ENCODE measurements around the gene KANSL1. TPM values are rescaled to one million over a fixed set of nuclear protein-coding genes. Genes with fewer than 3 reads are reported as not detected.

Gene KANSL1
- total and polyA plus RNA-seq, 10 of the 15 experiments (the other 5 are each of a cell fraction or from before 2014, with no cell fraction given) = 4.7 to 60.6 (median 28.0) TPM

DNA sequence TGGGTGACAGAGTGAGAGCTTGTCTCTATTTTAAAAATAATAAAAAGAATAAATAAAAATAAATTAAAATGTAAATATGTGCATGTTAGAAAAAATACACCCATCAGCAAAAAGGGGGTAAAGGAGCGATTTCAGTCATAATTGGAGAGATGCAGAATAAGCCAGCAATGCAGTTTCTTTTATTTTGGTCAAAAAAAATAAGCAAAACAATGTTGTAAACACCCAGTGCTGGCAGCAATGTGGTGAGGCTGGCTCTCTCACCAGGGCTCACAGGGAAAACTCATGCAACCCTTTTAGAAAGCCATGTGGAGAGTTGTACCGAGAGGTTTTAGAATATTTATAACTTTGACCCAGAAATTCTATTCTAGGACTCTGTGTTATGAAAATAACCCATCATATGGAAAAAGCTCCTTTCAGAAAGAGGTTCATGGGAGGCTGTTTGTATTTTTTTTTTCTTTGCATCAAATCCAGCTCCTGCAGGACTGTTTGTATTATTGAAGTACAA, 185.7 kb downstream of the KANSL1 start:
- DNase-seq (ENCODE audit: low read depth, low spot score) (no peak), ATAC-seq (no peak), FAIRE-seq (no peak)
- Histone ChIP-seq H3K79me2 (ENCODE audit: control insufficient read depth, insufficient read depth, low read length) (no peaks in the 10 kb centered on the region), H4K20me1 (ENCODE audit: control insufficient read depth, insufficient read depth) (no peaks in the 10 kb centered on the region), H3K36me3 (ENCODE audit: control insufficient read depth in 2 of 2, insufficient read depth in 2 of 2, low read length in 1 of 2) (no peaks in the 10 kb centered on the region), H3K4me1 (ENCODE audit: control insufficient read depth, insufficient read depth, low read length) (no peaks in the 10 kb centered on the region), H3K27ac (ENCODE audit: control insufficient read depth, insufficient read depth) (no peak overlapping the region), H2AFZ (ENCODE audit: control insufficient read depth, low read depth, low read length) (no peak overlapping the region), H3K27me3 (replicated peaks in 1 of 2; ENCODE audit: control insufficient read depth in 2 of 2, insufficient read depth in 2 of 2, low read length in 1 of 2) (no peaks in the 10 kb centered on the region), H3K4me2 (ENCODE audit: control insufficient read depth, insufficient read depth) (no peak overlapping the region), H3K9me3 (replicated peaks; ENCODE audit: control insufficient read depth, insufficient read depth, low read length) (no peaks in the 10 kb centered on the region), H3K4me3 (no peak overlapping the region), H3K9ac (ENCODE audit: control insufficient read depth, insufficient read depth, low read length) (no peak overlapping the region)
- in situ Hi-C loops (cut with MboI) = no loop called here
- CTCF ChIA-PET = interaction anchor here (1.2 to 2.6 kb wide), 2 partner anchors 9 to 205 kb away, joined by 3 to 13 read pairs; no protein-coding TSS in a partner anchor
- POLR2A ChIA-PET = no interaction called here
- BruUV-seq (replicated peaks) = no TSS peak
- 34% methylated on average over 2 of the region's 2 CpGs for WGBS (ENCODE audit: insufficient coverage, insufficient replicate concordance, low lambda C conversion rate, missing lambda C conversion rate)
- intact Hi-C loops (cut with micrococcal nuclease; ENCODE audit: unreplicated experiment) = loop anchor here (5.0 kb wide), 1 partner anchor 35 kb away; no protein-coding TSS in a partner anchor
- SMC1A ChIA-PET (ENCODE audit: uncharacterized antibody, unreplicated experiment) = interaction anchor here (1.3 kb wide), 1 partner anchor 205 kb away, joined by 4 read pairs; no protein-coding TSS in a partner anchor
- RAD21 ChIA-PET (ENCODE audit: unreplicated experiment) = interaction anchor here (0.9 kb wide), 1 partner anchor 205 kb away, joined by 4 read pairs; no protein-coding TSS in a partner anchor
- TF ChIP-seq GATAD2B (conservative IDR thresholded peaks at IDR 0.05; ENCODE audit: low read depth) (no peak), RAD51 (IDR thresholded peaks at IDR 0.05) (no peak), SMAD1 (IDR thresholded peaks at IDR 0.05; ENCODE audit: low read depth, partially characterized antibody) (no peak), HCFC1 (IDR thresholded peaks at IDR 0.05; ENCODE audit: low read length) (no peak), SP1 (IDR thresholded peaks at IDR 0.05; ENCODE audit: low read depth, low read length) (no peak), BACH1 (IDR thresholded peaks at IDR 0.05; ENCODE audit: borderline replicate concordance) (no peak), YY1 (IDR thresholded peaks at IDR 0.05; ENCODE audit: low read depth, low read length) (no peak), MYC (IDR thresholded peaks at IDR 0.05; ENCODE audit: insufficient read depth, insufficient read length, insufficient replicate concordance, low read length, severe bottlenecking) (no peak), EZH2 (IDR thresholded peaks at IDR 0.05; ENCODE audit: borderline replicate concordance, control insufficient read depth, low read depth, low read length) (no peak), FOXM1 (IDR thresholded peaks at IDR 0.05; ENCODE audit: low read depth, low read length) (no peak)
- TF ChIP-seq, protein P1, sequence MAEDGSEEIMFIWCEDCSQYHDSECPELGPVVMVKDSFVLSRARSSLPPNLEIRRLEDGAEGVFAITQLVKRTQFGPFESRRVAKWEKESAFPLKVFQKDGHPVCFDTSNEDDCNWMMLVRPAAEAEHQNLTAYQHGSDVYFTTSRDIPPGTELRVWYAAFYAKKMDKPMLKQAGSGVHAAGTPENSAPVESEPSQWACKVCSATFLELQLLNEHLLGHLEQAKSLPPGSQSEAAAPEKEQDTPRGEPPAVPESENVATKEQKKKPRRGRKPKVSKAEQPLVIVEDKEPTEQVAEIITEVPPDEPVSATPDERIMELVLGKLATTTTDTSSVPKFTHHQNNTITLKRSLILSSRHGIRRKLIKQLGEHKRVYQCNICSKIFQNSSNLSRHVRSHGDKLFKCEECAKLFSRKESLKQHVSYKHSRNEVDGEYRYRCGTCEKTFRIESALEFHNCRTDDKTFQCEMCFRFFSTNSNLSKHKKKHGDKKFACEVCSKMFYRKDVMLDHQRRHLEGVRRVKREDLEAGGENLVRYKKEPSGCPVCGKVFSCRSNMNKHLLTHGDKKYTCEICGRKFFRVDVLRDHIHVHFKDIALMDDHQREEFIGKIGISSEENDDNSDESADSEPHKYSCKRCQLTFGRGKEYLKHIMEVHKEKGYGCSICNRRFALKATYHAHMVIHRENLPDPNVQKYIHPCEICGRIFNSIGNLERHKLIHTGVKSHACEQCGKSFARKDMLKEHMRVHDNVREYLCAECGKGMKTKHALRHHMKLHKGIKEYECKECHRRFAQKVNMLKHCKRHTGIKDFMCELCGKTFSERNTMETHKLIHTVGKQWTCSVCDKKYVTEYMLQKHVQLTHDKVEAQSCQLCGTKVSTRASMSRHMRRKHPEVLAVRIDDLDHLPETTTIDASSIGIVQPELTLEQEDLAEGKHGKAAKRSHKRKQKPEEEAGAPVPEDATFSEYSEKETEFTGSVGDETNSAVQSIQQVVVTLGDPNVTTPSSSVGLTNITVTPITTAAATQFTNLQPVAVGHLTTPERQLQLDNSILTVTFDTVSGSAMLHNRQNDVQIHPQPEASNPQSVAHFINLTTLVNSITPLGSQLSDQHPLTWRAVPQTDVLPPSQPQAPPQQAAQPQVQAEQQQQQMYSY (CRISPR knock-in tag; IDR thresholded peaks at IDR 0.05) = no peak
- TF ChIP-seq, protein P2, sequence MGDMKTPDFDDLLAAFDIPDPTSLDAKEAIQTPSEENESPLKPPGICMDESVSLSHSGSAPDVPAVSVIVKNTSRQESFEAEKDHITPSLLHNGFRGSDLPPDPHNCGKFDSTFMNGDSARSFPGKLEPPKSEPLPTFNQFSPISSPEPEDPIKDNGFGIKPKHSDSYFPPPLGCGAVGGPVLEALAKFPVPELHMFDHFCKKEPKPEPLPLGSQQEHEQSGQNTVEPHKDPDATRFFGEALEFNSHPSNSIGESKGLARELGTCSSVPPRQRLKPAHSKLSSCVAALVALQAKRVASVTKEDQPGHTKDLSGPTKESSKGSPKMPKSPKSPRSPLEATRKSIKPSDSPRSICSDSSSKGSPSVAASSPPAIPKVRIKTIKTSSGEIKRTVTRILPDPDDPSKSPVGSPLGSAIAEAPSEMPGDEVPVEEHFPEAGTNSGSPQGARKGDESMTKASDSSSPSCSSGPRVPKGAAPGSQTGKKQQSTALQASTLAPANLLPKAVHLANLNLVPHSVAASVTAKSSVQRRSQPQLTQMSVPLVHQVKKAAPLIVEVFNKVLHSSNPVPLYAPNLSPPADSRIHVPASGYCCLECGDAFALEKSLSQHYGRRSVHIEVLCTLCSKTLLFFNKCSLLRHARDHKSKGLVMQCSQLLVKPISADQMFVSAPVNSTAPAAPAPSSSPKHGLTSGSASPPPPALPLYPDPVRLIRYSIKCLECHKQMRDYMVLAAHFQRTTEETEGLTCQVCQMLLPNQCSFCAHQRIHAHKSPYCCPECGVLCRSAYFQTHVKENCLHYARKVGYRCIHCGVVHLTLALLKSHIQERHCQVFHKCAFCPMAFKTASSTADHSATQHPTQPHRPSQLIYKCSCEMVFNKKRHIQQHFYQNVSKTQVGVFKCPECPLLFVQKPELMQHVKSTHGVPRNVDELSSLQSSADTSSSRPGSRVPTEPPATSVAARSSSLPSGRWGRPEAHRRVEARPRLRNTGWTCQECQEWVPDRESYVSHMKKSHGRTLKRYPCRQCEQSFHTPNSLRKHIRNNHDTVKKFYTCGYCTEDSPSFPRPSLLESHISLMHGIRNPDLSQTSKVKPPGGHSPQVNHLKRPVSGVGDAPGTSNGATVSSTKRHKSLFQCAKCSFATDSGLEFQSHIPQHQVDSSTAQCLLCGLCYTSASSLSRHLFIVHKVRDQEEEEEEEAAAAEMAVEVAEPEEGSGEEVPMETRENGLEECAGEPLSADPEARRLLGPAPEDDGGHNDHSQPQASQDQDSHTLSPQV (IDR thresholded peaks at IDR 0.05) = no peak
- TF ChIP-seq, protein P3, sequence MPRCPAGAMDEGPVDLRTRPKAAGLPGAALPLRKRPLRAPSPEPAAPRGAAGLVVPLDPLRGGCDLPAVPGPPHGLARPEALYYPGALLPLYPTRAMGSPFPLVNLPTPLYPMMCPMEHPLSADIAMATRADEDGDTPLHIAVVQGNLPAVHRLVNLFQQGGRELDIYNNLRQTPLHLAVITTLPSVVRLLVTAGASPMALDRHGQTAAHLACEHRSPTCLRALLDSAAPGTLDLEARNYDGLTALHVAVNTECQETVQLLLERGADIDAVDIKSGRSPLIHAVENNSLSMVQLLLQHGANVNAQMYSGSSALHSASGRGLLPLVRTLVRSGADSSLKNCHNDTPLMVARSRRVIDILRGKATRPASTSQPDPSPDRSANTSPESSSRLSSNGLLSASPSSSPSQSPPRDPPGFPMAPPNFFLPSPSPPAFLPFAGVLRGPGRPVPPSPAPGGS (IDR thresholded peaks at IDR 0.05; ENCODE audit: borderline replicate concordance, insufficient read depth, low read depth, low read length, poor library complexity, severe bottlenecking) = no peak
